ENCODE results near the gene NRL.

NRL gene

DNA sequence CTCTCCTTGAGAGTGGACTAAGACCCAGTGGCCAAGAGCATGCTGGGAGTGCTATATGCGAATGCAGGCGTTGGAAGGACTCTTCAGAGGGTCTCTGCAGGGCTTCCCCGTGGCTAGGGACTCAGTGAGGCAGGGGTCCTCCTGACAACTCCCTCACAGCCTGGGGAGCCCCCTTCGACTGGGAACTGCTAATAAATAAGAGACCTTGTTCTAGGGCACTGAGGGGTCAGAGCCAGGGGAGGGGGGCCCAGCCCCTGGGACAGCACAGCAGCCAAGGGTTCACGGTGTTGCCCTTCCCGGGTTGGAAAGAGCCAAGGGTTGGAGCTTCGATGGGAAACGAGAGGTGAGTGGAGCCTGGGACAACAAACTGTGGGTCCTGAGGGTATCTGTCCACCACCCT is 49.3 kb downstream of the NRL start:
- no peak for DNase-seq

DNA sequence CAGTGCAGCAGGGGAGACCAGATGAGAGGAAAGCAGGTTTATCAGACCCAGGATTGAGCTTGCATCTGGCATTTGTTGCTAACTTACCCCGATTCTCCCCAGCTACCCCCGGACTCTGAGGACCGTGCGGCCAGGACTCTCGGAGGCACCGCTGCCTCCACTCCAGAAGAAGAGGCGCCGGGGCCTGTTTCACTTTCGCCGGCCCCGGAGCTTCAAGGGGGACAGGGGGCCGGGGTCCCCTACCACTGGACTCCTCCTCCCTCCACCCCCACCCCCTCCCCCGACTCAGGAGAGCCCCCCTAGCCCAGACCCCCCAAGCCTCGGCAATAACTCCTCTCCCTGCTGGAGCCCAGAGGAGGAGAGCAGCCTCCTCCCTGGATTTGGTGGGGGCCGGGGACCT is 49.9 kb downstream of the NRL start:
- DNase-seq: no peak

DNA sequence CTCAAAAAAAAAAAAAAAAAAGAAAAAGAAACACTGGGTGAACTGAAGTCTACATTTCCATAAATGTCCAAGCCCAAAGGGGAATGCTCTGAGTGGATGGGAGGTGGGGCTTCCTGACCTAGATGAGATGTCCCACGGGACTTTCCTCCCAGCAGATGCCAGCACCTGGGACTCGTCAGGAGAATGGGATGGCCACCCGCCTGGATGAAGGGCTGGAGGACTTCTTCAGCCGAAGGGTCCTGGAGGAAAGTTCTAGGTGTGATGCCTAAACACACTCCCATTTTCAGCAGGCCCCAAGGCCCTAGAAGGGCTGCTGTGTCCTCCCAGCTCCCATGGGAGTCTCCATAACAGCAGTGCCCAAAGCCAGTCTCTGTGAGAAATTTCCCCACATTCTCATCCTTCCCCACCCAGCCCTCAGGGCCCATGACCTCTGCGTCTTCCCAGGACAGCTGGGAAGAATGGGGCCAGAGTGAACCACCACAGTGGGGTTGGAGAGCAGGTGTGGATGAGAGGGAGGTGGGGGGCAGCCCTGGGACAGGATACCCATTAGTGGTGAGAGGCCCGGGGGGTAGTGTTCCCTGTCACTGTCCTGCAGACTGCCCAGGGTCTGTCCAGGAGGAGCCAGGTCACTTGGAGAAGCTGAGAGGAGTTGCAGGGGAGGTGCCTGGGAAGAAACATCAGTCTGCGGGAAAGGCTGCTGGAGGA is 50.5 kb downstream of the NRL start:
- no peak for DNase-seq

DNA sequence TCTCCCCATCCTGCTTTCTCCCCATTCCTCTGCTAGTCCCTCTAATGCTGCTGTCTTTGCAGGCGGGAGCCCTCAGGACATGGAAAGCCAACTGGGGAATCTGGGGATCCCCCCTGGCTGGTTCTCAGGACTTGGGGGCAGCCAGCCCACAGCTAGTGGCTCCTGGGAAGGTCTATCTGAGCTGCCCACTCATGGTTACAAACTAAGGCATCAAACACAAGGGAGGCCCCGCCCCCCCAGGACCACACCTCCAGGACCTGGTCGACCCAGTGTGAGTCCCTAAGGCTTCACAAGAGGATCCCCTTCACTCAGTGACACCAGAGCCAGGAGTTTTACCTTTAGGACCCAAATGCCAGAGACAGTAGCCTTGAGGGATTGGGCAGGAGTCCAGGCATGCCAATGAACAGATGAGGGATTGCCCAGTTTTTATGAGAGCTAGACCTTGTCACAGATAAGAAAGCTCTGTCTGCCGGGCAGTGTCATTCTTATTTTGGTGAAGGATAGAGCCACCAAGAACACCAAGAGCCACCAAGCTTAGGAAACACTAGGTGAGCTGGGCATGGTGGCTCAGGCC is 51.4 kb downstream of the NRL start:
- DNase-seq: no peak

DNA sequence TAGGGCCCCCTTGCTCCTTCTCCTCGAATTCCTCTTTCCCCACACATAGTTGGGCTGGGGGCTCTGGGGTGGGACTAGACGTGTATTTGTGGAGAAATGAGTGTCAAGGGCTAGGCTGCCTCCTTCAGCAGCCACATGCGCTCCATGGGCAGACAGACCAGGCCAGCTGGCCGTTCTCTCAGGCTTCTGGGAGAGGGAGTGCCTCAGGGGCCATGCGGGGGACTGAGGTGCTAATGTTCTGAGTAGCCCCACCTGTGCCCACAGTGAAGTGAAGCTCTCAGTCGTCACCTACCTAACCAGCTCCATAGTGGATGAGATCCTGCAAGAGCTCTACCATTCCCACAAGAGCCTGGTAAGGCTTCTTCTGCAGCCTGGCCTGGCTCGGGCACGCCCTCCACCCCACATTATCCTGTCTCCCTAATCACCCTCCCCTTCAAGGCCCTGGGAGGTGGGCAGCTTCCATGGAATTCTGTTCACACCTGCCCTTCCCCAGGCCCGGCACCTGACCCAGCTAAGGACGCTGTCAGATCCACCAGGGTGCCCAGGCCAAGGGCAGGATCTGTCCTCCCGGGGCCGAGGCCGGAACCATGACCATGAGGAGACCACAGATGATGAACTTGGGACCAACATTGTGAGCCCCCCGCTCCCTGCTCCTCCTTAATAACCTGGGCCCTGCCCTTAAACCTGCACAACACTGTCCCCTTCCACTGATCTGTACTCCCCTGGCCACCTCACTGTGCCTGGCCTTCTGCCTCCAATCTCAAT is 52.4 kb downstream of the NRL start:
- no peak for DNase-seq

DNA sequence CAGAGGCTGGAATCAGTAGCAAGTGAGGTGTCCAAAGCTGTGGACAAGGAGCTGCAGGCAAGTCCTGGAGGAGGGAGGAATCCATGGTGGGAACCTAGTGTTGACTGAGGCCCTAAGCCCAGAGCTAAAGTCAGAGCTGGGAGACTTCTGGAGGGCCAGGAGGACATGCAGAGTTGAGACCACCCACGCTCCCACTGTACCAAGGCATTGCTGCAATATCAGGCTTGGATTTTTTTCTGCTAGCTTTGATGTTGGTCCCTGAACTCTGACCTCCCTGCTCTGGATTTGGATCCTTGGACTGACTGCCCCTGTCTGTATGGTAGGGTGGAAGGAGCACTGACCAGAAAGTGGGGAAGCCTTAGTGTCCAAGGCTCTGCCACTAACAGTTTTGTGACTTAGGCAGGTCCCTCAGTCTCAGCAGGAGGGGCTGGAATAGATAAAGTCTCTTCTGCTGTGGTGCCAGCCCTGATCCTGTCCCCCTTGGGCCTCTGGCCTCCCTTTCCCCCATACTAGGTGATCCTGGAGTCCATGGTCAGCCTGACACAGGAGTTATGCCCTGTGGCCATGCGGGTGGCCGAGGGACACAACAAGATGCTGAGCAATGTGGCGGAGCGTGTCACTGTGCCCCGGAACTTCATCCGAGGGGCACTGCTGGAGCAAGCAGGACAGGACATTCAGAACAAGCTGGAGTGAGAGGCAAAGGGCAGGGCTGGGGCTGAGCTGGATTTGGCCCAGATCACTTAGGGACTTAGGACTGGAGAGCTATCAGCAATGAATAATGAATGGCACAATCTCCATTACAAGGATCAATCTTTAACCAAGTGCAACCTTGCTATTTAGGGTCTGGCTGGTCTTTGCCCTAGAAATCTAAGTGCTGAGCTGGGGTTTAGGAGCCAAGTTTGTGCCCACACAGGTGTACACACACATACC is 53.5 kb downstream of the NRL start:
- DNase-seq: no peak

DNA sequence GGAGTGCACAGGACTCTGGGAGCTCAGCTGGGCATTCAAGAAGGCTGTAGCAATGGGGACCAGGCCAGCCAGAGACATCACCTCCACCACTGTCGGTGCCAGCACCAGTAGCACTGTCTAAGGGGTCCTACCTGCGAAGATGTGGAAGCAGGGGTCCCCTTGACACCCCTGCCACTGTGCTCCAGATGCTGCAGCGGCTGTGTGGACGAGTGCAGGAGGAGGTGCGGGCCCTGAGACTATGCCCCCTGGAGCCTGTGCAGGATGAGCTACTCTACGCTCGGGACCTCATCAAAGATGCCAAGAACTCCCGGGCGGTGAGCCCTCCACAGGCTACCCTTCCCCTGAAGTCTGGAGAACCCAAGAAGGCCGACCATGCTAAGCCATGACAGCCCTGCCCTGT is 54.3 kb downstream of the NRL start:
- no peak for DNase-seq

DNA sequence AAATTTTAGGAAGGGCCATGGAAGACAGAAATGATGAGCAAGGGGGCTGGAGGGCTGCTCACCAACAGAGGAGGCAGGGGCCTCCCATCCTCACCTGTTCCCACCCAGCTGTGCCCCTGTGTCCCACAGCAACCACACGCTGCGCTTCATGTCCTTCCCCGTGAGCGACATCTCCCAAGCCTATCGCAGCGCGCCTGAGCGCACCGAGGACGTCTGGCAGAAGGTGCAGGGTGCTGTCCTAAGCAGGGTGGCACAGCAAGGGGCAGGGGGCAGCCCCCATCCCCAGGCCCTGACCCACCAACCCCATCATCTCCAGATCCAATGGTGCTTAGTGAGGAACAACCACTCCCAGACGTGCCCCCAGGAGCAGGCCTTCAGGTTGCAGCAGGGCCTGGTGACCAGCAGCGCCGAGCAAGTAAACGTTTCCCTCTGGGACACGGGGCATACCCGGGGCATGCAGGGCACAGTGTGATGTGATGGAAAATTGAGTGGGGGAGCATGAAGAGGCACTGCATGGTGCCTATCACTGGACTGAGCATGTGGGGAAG is 54.8 kb downstream of the NRL start:
- DNase-seq: no peak

DNA sequence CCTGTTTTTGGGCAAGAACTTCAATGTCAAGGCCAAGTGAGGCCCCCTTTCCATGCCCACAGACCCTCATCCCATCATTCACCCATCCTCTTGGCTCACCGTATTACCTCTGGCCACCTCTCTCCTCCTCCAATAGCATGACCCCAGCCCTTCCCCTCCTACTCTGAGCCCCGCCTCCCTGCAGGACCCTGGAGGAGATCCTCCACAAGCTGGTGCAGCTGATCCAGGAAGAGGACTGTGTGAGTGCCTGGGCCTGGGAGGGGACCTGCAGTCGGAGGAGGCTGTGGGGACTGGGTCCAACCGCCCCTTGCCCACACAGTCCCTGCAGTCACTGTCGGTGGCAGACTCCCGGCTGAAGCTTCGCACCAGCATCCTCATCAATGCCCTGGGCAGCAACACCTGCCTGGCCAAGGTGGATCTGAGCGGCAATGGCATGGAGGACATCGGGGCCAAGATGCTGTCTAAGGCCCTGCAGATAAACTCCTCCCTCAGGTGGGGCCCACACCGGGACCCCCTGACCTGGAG is 55.7 kb downstream of the NRL start:
- DNase-seq: no peak

DNA sequence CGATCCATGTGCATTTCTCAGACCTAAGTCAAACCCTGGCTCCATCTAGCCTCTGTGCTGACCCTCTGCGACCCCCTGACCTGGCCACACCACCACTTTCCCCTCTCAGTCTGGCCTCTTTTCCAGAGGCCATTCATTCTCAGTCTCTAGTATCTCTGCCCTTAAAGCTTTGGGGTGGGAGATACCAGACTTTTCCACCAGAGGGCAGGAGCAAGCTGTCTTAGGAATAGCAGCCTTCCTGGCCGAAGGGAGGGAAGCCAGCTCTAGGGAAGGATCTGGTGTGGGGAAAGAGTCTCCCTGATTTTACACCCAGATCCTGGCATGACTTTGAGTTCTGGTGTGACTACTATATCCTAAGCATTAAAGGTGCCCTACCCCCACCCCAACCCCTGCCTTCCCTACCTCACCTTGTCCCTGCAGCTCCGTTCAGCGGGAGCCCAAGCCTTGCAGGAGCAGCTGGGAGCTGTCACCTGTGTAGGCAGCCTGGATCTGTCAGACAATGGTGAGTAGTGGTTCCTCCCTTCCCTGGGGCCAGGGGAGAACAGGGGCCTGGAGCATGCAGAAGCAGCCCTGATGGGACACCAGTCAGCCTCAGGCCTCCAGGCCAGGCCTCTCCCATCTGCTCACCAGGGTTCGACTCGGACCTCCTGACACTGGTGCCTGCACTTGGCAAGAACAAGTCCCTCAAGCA is 56.3 kb downstream of the NRL start:
- peak; percentile 20 to 46 for DNase-seq

DNA sequence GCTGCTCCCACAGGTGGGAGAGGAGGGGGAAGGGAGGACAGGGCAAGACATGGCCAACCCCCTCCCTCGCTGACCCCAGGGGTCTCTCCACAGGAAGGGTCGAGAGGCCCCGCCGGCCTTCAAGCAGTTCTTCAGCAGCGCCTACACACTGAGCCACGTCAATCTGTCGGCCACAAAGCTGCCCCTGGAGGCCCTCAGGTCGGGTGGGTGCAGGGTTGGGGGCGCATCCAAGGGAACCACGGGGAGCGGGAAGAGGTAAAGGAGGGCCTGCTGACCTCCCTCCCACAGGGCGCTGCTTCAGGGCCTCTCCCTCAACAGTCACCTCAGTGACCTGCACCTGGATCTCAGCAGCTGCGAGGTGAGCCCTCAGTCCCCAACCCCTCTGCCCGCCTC is 56.9 kb downstream of the NRL start:
- DNase-seq: no peak

DNA sequence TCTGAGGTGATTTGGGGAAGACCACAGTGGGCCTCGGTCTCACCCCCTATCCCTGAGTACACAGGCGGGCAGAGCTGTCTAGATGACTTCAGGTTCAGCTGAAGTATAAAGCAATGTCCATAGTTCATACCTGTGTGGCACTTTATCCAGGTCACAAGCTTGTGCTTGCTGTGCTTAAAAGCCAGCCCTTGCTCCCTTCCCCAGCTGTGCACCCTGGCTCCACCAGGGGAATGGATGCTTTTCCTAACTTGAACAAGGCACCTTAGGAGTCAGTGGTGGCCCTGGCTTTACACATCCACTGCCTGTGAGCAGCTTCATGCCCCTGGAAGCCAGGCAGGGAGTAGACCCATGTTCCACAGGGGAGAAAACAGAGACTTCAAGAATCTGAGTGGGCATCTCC is 57.5 kb downstream of the NRL start:
- no peak for DNase-seq

DNA sequence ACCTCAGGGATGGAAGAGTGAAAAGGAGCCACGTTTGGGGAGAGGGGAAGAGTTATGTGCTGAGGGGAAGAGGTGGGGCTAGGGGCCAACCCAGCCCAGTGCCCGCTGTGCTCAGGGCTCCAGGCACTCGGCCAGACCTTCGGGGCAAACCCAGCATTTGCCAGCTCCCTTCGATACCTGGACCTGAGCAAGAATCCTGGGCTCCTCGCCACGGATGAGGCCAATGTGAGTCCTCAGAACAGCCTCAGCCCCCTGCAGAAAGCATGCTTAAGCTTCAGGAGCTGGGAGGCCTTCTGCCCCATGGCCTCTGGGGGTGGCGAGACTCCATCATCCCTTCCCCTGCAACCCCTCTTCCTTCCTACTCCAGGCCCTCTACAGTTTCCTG is 58.0 kb downstream of the NRL start:
- DNase-seq: no peak

DNA sequence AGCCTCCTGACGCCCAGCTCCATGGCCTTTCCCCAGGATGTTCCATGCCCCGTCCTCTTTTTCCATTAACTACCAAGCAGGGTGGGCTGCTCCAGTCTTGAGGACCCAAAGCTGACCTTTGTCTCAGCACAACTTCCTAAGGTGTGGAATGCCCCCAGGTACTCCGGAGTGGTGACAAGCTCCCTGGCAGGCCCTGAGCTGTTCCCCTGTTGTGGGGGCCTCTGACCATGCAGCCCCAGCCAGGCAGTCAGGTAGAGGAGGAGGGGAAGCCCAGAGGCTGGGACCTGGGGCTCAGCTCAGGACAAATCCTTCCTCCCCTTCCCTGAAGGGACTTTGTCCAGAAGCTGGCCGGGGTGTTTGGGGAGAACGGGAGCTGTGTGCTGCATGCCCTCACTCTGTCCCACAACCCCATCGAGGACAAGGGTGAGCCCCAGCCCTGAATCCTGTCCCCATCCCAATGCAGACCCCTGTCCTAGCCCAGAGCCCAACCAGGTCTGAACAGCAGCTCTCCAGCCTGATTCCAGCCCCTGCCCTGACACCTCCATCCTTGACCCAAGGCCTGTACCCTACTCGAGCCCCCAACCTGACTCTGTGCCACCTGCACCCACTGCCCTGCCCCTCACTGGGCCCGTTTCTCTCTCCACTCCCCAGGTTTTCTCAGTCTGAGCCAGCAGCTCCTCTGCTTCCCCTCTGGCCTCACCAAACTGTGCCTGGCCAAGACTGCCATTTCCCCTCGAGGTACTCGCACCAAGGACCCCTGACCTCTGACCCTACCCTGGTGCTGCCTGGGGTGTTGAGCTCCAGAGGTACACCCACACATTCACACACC is 58.6 kb downstream of the NRL start:
- DNase-seq: no peak

DNA sequence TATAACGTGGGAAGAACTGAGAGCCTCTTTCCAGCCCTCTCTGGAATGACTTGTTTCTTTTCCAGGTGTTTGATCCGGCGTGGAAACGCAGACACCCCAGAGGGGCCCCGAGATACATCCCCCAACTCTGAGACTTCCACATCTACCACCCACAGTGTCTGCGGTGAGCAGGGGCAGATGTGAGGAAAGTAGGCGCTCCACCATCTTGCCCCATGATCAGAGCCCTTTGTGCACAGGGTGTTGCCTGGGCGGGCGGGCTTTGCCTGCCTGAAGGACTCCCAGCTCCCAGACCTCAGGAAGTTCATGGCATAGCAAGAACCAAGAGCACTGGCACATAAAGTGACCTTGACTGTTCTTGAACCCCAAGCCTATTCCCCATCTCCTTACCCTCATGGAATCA is 60.1 kb downstream of the NRL start:
- no peak for DNase-seq

DNA sequence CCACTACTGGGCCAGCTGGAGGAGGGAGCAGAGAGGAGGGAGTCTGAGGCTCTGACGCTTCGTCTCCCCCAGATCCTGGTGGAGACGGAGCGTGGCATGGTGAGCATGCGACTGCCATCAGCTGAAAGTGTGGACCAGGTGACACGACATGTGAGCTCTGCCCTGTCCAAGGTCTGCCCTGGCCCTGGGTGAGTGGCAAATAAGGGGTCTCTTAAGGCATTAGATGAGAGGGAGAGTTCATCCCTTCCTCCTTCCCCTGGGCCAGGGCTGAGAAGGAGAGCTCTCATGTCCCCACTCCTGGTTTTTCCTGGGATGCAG is 60.5 kb downstream of the NRL start:
- no peak for DNase-seq

DNA sequence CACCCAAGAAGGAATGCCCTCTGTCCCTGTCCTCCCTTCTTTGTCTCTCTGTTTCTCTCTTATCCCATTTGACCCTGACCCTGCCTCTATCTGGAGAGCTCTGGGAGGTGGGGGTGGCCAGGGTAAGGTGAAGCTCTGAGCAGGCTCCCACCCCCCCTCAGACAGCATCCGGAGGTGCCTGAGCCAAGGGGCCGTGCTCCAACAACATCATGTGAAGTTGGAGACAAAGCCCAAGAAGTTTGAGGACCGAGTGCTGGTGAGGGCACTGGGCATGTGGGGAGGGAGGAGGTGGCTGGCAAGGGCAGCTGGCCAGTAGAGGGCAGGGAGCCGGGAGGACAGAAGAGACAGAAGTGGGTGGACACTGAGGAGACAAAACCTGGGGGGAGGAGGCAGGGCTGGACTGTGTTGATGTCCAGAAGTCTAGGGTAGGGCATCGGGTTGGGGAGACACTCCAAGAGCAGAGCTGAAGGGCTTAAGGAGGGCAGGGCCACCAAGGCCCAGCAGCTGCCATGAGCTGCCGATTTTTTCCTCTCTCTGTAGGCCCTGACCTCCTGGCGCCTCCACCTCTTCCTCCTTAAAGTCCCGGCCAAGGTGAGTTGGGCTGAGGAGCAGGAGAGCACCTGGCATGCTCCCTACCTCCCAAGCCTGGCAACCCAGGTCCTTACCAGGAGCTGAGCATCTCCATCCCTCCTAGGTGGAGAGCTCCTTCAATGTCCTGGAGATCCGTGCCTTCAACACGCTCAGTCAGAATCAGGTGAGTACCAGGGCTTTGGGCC is 61.0 kb downstream of the NRL start:
- DNase-seq: no peak

DNA sequence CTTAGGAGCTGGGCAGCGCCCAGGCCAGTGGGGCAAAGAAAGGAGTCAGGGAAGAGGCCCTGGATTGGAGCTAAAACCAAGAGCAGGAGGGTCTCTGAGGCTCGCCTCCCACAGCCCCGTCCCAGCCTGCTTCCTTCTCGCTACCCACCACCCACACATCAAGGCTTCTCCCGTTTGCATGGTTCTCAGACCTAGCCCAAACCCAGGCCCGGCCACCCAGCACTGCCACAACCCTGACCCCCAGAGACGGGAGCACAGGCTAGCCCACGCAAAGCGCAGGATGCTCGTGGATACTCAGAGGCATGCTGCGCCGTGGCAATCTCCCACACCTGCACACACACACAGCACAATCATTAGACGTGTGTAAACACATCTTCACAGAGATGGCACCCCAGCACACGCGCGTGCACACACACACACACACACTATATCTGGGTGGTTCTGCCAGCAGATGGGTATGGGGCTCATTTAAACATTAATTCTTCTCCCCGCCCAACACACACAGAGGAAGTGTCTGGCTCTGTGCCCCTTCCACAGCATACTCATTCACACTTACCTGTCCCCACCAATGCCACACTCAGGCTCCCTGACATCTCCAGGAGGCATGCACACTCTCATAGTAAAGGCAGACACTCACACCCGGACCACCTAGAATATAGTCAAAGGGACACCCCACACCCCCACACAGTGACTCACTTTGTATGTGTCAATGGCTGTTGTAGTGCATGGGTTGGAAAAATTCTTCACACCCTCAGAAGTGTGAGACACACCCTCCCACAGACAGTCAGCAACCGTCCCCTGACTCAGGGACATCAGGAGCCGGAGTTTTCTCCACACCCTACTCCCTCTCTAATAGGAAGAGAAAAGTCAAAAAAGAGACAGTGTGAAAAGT is 61.8 kb downstream of the NRL start:
- no peak for DNase-seq

Measured in NCI-H526 (cell line).